NCI-H146 treated with DMSO at 0.1 percent for 48 hours (cell line): Measurements from ENCODE around the gene AKAP8.
"Not testable (repeated sequence)": the region's sequence is repeated elsewhere in the genome, so short reads cannot be mapped to it uniquely, and the experiment has no call there.

Experiments
- DNase-seq: peaks from one replicate; lab custom pipeline; 2025; ENCODE audit not compliant: unreplicated experiment; lab: John Stamatoyannopoulos, UW

AKAP8 gene

GRCh38 chr19:15335992-15336391, 43.6 kb downstream of the AKAP8 start:
- not testable (repeated sequence) for DNase-seq

GRCh38 chr19:15332311-15332996, 47.1 kb downstream of the AKAP8 start, which contains the start of gene BRD4:
Gene BRD4, minus strand, starts transcription at chr19:15332539. Its CDS starts 59,440 bp downstream, at chr19:15273099.
- peak; percentile 14 for DNase-seq

- DNase-seq: peak; percentile 21
Measured at GRCh38 chr19:15331419-15332310, 47.9 kb downstream of the AKAP8 start.

- no peak for DNase-seq
Measured at GRCh38 chr19:15330801-15331418, 48.7 kb downstream of the AKAP8 start.

- no peak for DNase-seq
Measured at GRCh38 chr19:15328312-15328711, 51.3 kb downstream of the AKAP8 start.

GRCh38 chr19:15324791-15325519, 54.6 kb downstream of the AKAP8 start:
- DNase-seq: no peak

- DNase-seq: no peak
Measured at GRCh38 chr19:15323496-15324235, 55.9 kb downstream of the AKAP8 start.

- DNase-seq: no peak
Measured at GRCh38 chr19:15321739-15322138, 57.8 kb downstream of the AKAP8 start.

- no peak for DNase-seq
Measured at GRCh38 chr19:15320116-15320515, 59.5 kb downstream of the AKAP8 start.

- no peak for DNase-seq
Measured at GRCh38 chr19:15318241-15318691, 61.3 kb downstream of the AKAP8 start.

GRCh38 chr19:15317392-15318071, 62.1 kb downstream of the AKAP8 start:
- DNase-seq: no peak

GRCh38 chr19:15316498-15316897, 63.1 kb downstream of the AKAP8 start:
- DNase-seq: no peak

- DNase-seq: peak; percentile 21
Measured at GRCh38 chr19:15315101-15315500, 64.5 kb downstream of the AKAP8 start.

GRCh38 chr19:15313649-15314279, 65.8 kb downstream of the AKAP8 start:
- no peak for DNase-seq

- no peak for DNase-seq
Measured at GRCh38 chr19:15307169-15307568, 72.4 kb downstream of the AKAP8 start.

- no peak for DNase-seq
Measured at GRCh38 chr19:15305582-15306334, 73.8 kb downstream of the AKAP8 start.

- no peak for DNase-seq
Measured at GRCh38 chr19:15304140-15304705, 75.4 kb downstream of the AKAP8 start.
